Smooth muscle cell (in vitro differentiated cells): Measurements from ENCODE around the gene RNF214. TPM values are rescaled to one million over a fixed set of nuclear protein-coding genes. Genes with fewer than 3 reads are reported as not detected.
"Not testable (repeated sequence)": the region's sequence is repeated elsewhere in the genome, so short reads cannot be mapped to it uniquely, and the experiment has no call there.

Experiments used
- DNase-seq: peaks from one replicate; lab custom pipeline; 2025; ENCODE audit not compliant: unreplicated experiment; lab: John Stamatoyannopoulos, UW
- H2AFZ ChIP-seq: fragments of 200-600 bp; sonication (generic); 2 replicates; pipeline ENCODE4 v1.6.0; 2016; ENCODE audit warnings: antibody characterized with exemption, low read depth, mild to moderate bottlenecking
- H3F3A ChIP-seq: fragments of 200-600 bp; sonication (generic); 2 replicates; pipeline ENCODE4 v1.6.0; 2017; ENCODE audit warnings: antibody characterized with exemption, low read depth
- H3K27ac ChIP-seq: fragments of 200-600 bp; sonication (generic); 2 replicates; pipeline ENCODE4 v1.5.1; 2016; ENCODE audit warnings: low read depth, mild to moderate bottlenecking
- H3K27me3 ChIP-seq: fragments of 200-600 bp; sonication (generic); 2 replicates; pipeline ENCODE4 v1.6.1; 2016; ENCODE audit warnings: low read depth, mild to moderate bottlenecking
- H3K36me3 ChIP-seq: fragments of 200-600 bp; sonication (generic); 2 replicates; pipeline ENCODE4 v1.5.1; 2016; ENCODE audit warnings: low read depth
- H3K4me1 ChIP-seq: fragments of 200-600 bp; sonication (generic); 2 replicates; pipeline ENCODE4 v1.5.1; 2016; ENCODE audit warnings: low read depth
- H3K4me2 ChIP-seq: fragments of 200-600 bp; sonication (generic); 2 replicates; pipeline ENCODE4 v1.6.0; 2016; ENCODE audit warnings: mild to moderate bottlenecking
- H3K4me3 ChIP-seq: fragments of 200-600 bp; sonication (generic); 2 replicates; pipeline ENCODE4 v1.5.1; 2016; ENCODE audit warnings: mild to moderate bottlenecking
- H3K79me2 ChIP-seq: fragments of 200-600 bp; sonication (generic); 2 replicates; pipeline ENCODE4 v1.6.0; 2016; ENCODE audit warnings: low read depth, mild to moderate bottlenecking
- H3K9ac ChIP-seq: fragments of 200-600 bp; sonication (generic); 2 replicates; pipeline ENCODE4 v1.6.0; 2016; ENCODE audit warnings: low read depth
- H3K9me3 ChIP-seq: fragments of 200-600 bp; sonication (generic); replicated peaks from 2 replicates; pipeline ENCODE4 v1.5.1; 2016; ENCODE audit warnings: low read depth
- H4K20me1 ChIP-seq: fragments of 200-600 bp; sonication (generic); 2 replicates; pipeline ENCODE4 v1.6.0; 2016; ENCODE audit warnings: low read depth
- CTCF ChIP-seq: fragments of 200-600 bp; sonication (generic); IDR thresholded peaks from 2 replicates; pipeline ENCODE4 v1.5.1; 2017; ENCODE audit warnings: borderline replicate concordance, mild to moderate bottlenecking, antibody characterized with exemption; ENCODE audit not compliant: insufficient read depth, poor library complexity, severe bottlenecking
- WGBS: methylation state at CpG from one replicate; pipeline ENCODE4 v1.1.7; 2016; ENCODE audit warnings: low lambda C conversion rate; 5-methylcytosine and 5-hydroxymethylcytosine counted together
- polyA plus RNA-seq: library from polyadenylated mRNA; unstranded; fragments of >200 nt; fragmentation: Nextera tagmentation; extraction: Ambion mirVana; gene quantifications from 2 replicates; pipeline ENCODE4 v1.2.1, GENCODE V29; 2016
- total RNA-seq: library from RNA; depleted of rRNA; stranded (reverse); fragments of >200 nt; gene quantifications from 2 replicates; pipeline ENCODE4 v1.2.3, GENCODE V29; 2014

RNF214 gene
- total and polyA plus RNA-seq, 2 experiments from 2014 or later = 10.9 to 15.8 TPM

- H3K9me3 ChIP-seq = no peaks in the 10 kb centered on the region
- H3F3A ChIP-seq = no peaks in the 10 kb centered on the region
- H4K20me1 ChIP-seq = peaks cover 18% of the 10 kb centered on the region
- H3K36me3 ChIP-seq = peaks cover 7% of the 10 kb centered on the region
- WGBS = 56% methylated on average over 1 of the region's 1 CpG
- no peak overlapping the region for H3K9ac ChIP-seq
- no peaks in the 10 kb centered on the region for H3K79me2 ChIP-seq
- no peak overlapping the region for H2AFZ ChIP-seq
- no peak overlapping the region for H3K27ac ChIP-seq
- no peak for TF ChIP-seq CTCF
- peak overlapping the region; percentile 2 for H3K4me2 ChIP-seq
- H3K27me3 ChIP-seq = no peaks in the 10 kb centered on the region
- H3K4me3 ChIP-seq = no peak overlapping the region
- DNase-seq = no peak
- H3K4me1 ChIP-seq = peaks cover 5% of the 10 kb centered on the region
Measured at GRCh38 chr11:117259417-117259816, 26.9 kb downstream of the RNF214 start.

GRCh38 chr11:117264624-117265323, 32.3 kb downstream of the RNF214 start:
- WGBS = 96% methylated on average over 7 of the region's 7 CpGs
- H3K4me1 ChIP-seq, H3K4me3 ChIP-seq, DNase-seq, H3K36me3 ChIP-seq, H3K9ac ChIP-seq, H4K20me1 ChIP-seq, H3K4me2 ChIP-seq, H3F3A ChIP-seq, H2AFZ ChIP-seq, H3K9me3 ChIP-seq, H3K27ac ChIP-seq, H3K79me2 ChIP-seq, H3K27me3 ChIP-seq: not testable (repeated sequence)

- no peaks in the 10 kb centered on the region for H3K9me3 ChIP-seq
- no peaks in the 10 kb centered on the region for H3K79me2 ChIP-seq
- WGBS = 77% methylated on average over 2 of the region's 2 CpGs
- H3F3A ChIP-seq = no peaks in the 10 kb centered on the region
- no peak for TF ChIP-seq CTCF
- H3K27ac ChIP-seq = no peak overlapping the region
- H2AFZ ChIP-seq = no peak overlapping the region
- no peak overlapping the region for H3K4me2 ChIP-seq
- no peaks in the 10 kb centered on the region for H3K27me3 ChIP-seq
- no peaks in the 10 kb centered on the region for H4K20me1 ChIP-seq
- H3K4me1 ChIP-seq = no peaks in the 10 kb centered on the region
- no peak overlapping the region for H3K4me3 ChIP-seq
- no peak overlapping the region for H3K9ac ChIP-seq
- H3K36me3 ChIP-seq = peaks cover 3% of the 10 kb centered on the region
- no peak for DNase-seq
Measured at GRCh38 chr11:117265745-117266144, 33.3 kb downstream of the RNF214 start.

- H3K79me2 ChIP-seq = no peaks in the 10 kb centered on the region
- H3K4me3 ChIP-seq = no peak overlapping the region
- no peaks in the 10 kb centered on the region for H3K9me3 ChIP-seq
- no peak for TF ChIP-seq CTCF
- no peak overlapping the region for H3K4me2 ChIP-seq
- 76% methylated on average over 2 of the region's 2 CpGs for WGBS
- no peaks in the 10 kb centered on the region for H3K4me1 ChIP-seq
- no peaks in the 10 kb centered on the region for H3K36me3 ChIP-seq
- H3K9ac ChIP-seq = no peak overlapping the region
- peaks cover 3% of the 10 kb centered on the region for H3F3A ChIP-seq
- no peaks in the 10 kb centered on the region for H3K27me3 ChIP-seq
- no peak overlapping the region for H3K27ac ChIP-seq
- no peak for DNase-seq
- no peaks in the 10 kb centered on the region for H4K20me1 ChIP-seq
- H2AFZ ChIP-seq = no peak overlapping the region
Measured at GRCh38 chr11:117269856-117270255, 37.4 kb downstream of the RNF214 start.
